Naive B cell (primary cell): ENCODE measurements around the gene RTP5. TPM values are rescaled to one million over a fixed set of nuclear protein-coding genes. Genes with fewer than 3 reads are reported as not detected.
A peak's percentile ranks its signal among the peaks of the same experiment; 100 is the strongest.

Experiments used
- ATAC-seq, 2 donors: fragments of 150-1000 bp; cut with Tn5 transposase; 2 replicates each; pipeline ENCODE4 v1.10.0; 2021; ENCODE audit warnings: low read depth in 2 of 2, mild to moderate bottlenecking in 2 of 2, moderate library complexity in 2 of 2
- DNase-seq: peaks from one replicate; pipeline ENCODE4 v3.0.0; 2022
- H3K27ac Mint-ChIP-seq, 6 donors: one replicate each; pipeline ENCODE4 v1.8.0; 2020 to 2022; ENCODE audit warnings: mild to moderate bottlenecking in 6 of 6, mixed read lengths in 6 of 6, moderate library complexity in 5 of 6, inconsistent platforms in 2 of 6
- H3K27me3 Mint-ChIP-seq, 3 donors: one replicate each; pipeline ENCODE4 v1.8.0; 2021 to 2022; ENCODE audit warnings: mixed read lengths in 3 of 3, mild to moderate bottlenecking in 1 of 3
- H3K36me3 Mint-ChIP-seq, 2 donors: one replicate each; pipeline ENCODE4 v1.8.0; 2020 to 2022; ENCODE audit warnings: mixed read lengths in 2 of 2, inconsistent platforms in 1 of 2, mild to moderate bottlenecking in 1 of 2
- H3K4me1 Mint-ChIP-seq, 3 donors: one replicate each; pipeline ENCODE4 v1.8.0; 2020 to 2022; ENCODE audit warnings: mixed read lengths in 3 of 3, inconsistent platforms in 1 of 3, mild to moderate bottlenecking in 1 of 3, moderate library complexity in 1 of 3
- H3K4me3 Mint-ChIP-seq, 8 donors: one replicate each; pipeline ENCODE4 v1.8.0; 2020 to 2022; ENCODE audit warnings: mild to moderate bottlenecking in 8 of 8, mixed read lengths in 8 of 8, moderate library complexity in 8 of 8, inconsistent platforms in 2 of 8
- H3K9me3 Mint-ChIP-seq, 7 donors: one replicate each; pipeline ENCODE4 v1.8.0; 2020 to 2022; ENCODE audit warnings: mixed read lengths in 7 of 7, mild to moderate bottlenecking in 5 of 7, inconsistent platforms in 2 of 7, moderate library complexity in 1 of 7
- polyA plus RNA-seq, 6 donors: library from polyadenylated mRNA; unstranded; fragments of 300-500 nt; fragmentation: Illumina TruSeq; gene quantifications; one replicate each; pipeline ENCODE4 v1.2.3, GENCODE V29; 2021; ENCODE audit warnings: low read depth in 6 of 6

RTP5 gene
- polyA plus RNA-seq, 6 donors from 2014 or later, result not detected

- peak overlapping the region in 1 of 6 donors; percentile 97 for H3K27ac Mint-ChIP-seq
- ATAC-seq (no peak), DNase-seq (no peak)
- H3K27me3 Mint-ChIP-seq, result peaks cover 44 to 54% (median 48%) of the 10 kb centered on the region in 3 donors
- peaks cover 0 to 39% of the 10 kb centered on the region in 2 donors for H3K36me3 Mint-ChIP-seq
- H3K4me1 Mint-ChIP-seq, result peaks cover 10 to 33% (median 22%) of the 10 kb centered on the region in 3 donors
- peaks cover 0 to 11% (median 0%) of the 10 kb centered on the region in 7 donors for H3K9me3 Mint-ChIP-seq
- H3K4me3 Mint-ChIP-seq, result peak overlapping the region in 2 of 8 donors; percentile 10 to 55
These were observed 4.0 kb upstream of the RTP5 start for GRCh38 chr2:241865416-241865956.

GRCh38 chr2:241865957-241866789, 3.4 kb upstream of the RTP5 start:
- Mint-ChIP-seq H3K27ac (peak overlapping the region in 1 of 6 donors; percentile 97), H3K4me3 (peak overlapping the region in 3 of 8 donors; percentile 10 to 55 (median 26)), H3K27me3 (peaks cover 39 to 52% (median 43%) of the 10 kb centered on the region in 3 donors), H3K36me3 (peaks cover 0 to 35% of the 10 kb centered on the region in 2 donors), H3K4me1 (peaks cover 14 to 35% (median 26%) of the 10 kb centered on the region in 3 donors), H3K9me3 (peaks cover 0 to 11% (median 0%) of the 10 kb centered on the region in 7 donors)
- DNase-seq (no peak), ATAC-seq (peak; percentile 20 to 35)

GRCh38 chr2:241866790-241867645, 2.5 kb upstream of the RTP5 start:
- Mint-ChIP-seq H3K27me3 (peaks cover 31 to 43% (median 38%) of the 10 kb centered on the region in 3 donors), H3K4me1 (peaks cover 17 to 32% (median 30%) of the 10 kb centered on the region in 3 donors), H3K4me3 (no peak overlapping the region), H3K9me3 (peaks cover 0 to 11% (median 0%) of the 10 kb centered on the region in 7 donors), H3K27ac (peak overlapping the region in 1 of 6 donors; percentile 4), H3K36me3 (peaks cover 0 to 27% of the 10 kb centered on the region in 2 donors)
- DNase-seq (no peak), ATAC-seq (no peak)

GRCh38 chr2:241867776-241868420, 1.6 kb upstream of the RTP5 start:
- ATAC-seq, result peak; percentile 43 to 52

GRCh38 chr2:241868661-241869081, 858 bp upstream of the RTP5 start:
- ATAC-seq (no peak), DNase-seq (no peak)
- peak overlapping the region in 1 of 6 donors; percentile 29 for H3K27ac Mint-ChIP-seq
- peaks cover 0 to 24% of the 10 kb centered on the region in 2 donors for H3K36me3 Mint-ChIP-seq
- H3K27me3 Mint-ChIP-seq, result peaks cover 26 to 36% (median 31%) of the 10 kb centered on the region in 3 donors
- peaks cover 17 to 39% (median 36%) of the 10 kb centered on the region in 3 donors for H3K4me1 Mint-ChIP-seq
- H3K4me3 Mint-ChIP-seq, result no peak overlapping the region
- H3K9me3 Mint-ChIP-seq, result peaks cover 0 to 11% (median 0%) of the 10 kb centered on the region in 7 donors

More at GRCh38 chr2:241867776-241868420, 1.6 kb upstream of the RTP5 start:
- H3K27me3 Mint-ChIP-seq, result peaks cover 26 to 40% (median 37%) of the 10 kb centered on the region in 3 donors
- H3K9me3 Mint-ChIP-seq, result peaks cover 0 to 11% (median 0%) of the 10 kb centered on the region in 7 donors
- H3K4me1 Mint-ChIP-seq, result peaks cover 17 to 39% (median 33%) of the 10 kb centered on the region in 3 donors
- no peak for DNase-seq
- H3K4me3 Mint-ChIP-seq, result no peak overlapping the region
- peak overlapping the region in 1 of 6 donors; percentile 54 for H3K27ac Mint-ChIP-seq
- peaks cover 0 to 24% of the 10 kb centered on the region in 2 donors for H3K36me3 Mint-ChIP-seq

- Mint-ChIP-seq H3K27ac (no peak overlapping the region), H3K27me3 (peaks cover 11 to 22% (median 18%) of the 10 kb centered on the region in 3 donors), H3K4me1 (peaks cover 17 to 26% (median 25%) of the 10 kb centered on the region in 3 donors), H3K9me3 (peaks cover 0 to 2% (median 0%) of the 10 kb centered on the region in 7 donors), H3K36me3 (peaks cover 0 to 10% of the 10 kb centered on the region in 2 donors), H3K4me3 (no peak overlapping the region)
- DNase-seq (no peak), ATAC-seq (no peak)
These were observed 582 bp downstream of the RTP5 start for GRCh38 chr2:241870081-241870541.

- ATAC-seq (peak; percentile 34 to 54), DNase-seq (no peak)
- peak overlapping the region in 3 of 6 donors; percentile 9 to 66 (median 62) for H3K27ac Mint-ChIP-seq
- H3K36me3 Mint-ChIP-seq, result peaks cover 0 to 2% of the 10 kb centered on the region in 2 donors
- peaks cover 4 to 15% (median 10%) of the 10 kb centered on the region in 3 donors for H3K27me3 Mint-ChIP-seq
- H3K4me3 Mint-ChIP-seq, result peak overlapping the region in 1 of 8 donors; percentile 49
- peaks cover 17 to 19% (median 18%) of the 10 kb centered on the region in 3 donors for H3K4me1 Mint-ChIP-seq
- H3K9me3 Mint-ChIP-seq, result peaks cover 0 to 4% (median 0%) of the 10 kb centered on the region in 7 donors
These were observed 1.3 kb downstream of the RTP5 start for GRCh38 chr2:241870611-241871537.

GRCh38 chr2:241871538-241872312, 2.2 kb downstream of the RTP5 start:
- DNase-seq (no peak), ATAC-seq (no peak)
- peaks cover 0 to 4% (median 0%) of the 10 kb centered on the region in 7 donors for H3K9me3 Mint-ChIP-seq
- peak overlapping the region in 3 of 6 donors; percentile 9 to 66 (median 62) for H3K27ac Mint-ChIP-seq
- H3K4me3 Mint-ChIP-seq, result no peak overlapping the region
- peaks cover 0 to 12% (median 8%) of the 10 kb centered on the region in 3 donors for H3K27me3 Mint-ChIP-seq
- H3K36me3 Mint-ChIP-seq, result no peaks in the 10 kb centered on the region
- peaks cover 16 to 18% (median 17%) of the 10 kb centered on the region in 3 donors for H3K4me1 Mint-ChIP-seq

- Mint-ChIP-seq H3K36me3 (no peaks in the 10 kb centered on the region), H3K4me1 (peaks cover 16 to 18% (median 17%) of the 10 kb centered on the region in 3 donors), H3K27ac (no peak overlapping the region), H3K27me3 (peaks cover 0 to 12% (median 8%) of the 10 kb centered on the region in 3 donors), H3K9me3 (peaks cover 0 to 4% (median 0%) of the 10 kb centered on the region in 7 donors), H3K4me3 (peak overlapping the region in 1 of 8 donors; percentile 62)
- no peak for ATAC-seq
- no peak for DNase-seq
These were observed 2.7 kb downstream of the RTP5 start for GRCh38 chr2:241872313-241872642.

GRCh38 chr2:241873081-241873802, 3.7 kb downstream of the RTP5 start:
- H3K27me3 Mint-ChIP-seq, result peaks cover 0 to 12% (median 4%) of the 10 kb centered on the region in 3 donors

More at GRCh38 chr2:241873081-241873802, 3.7 kb downstream of the RTP5 start:
- peaks cover 0 to 4% (median 0%) of the 10 kb centered on the region in 7 donors for H3K9me3 Mint-ChIP-seq
- no peak overlapping the region for H3K4me3 Mint-ChIP-seq
- no peak overlapping the region for H3K27ac Mint-ChIP-seq
- H3K4me1 Mint-ChIP-seq, result peaks cover 16 to 18% (median 17%) of the 10 kb centered on the region in 3 donors
- H3K36me3 Mint-ChIP-seq, result no peaks in the 10 kb centered on the region
- no peak for ATAC-seq
- no peak for DNase-seq
